HG02970 (cell line): Measurements from ENCODE around the gene ACBD6.

Experiments
- ATAC-seq: cut with Tn5 transposase; IDR thresholded peaks from one replicate; pipeline ENCODE4 v1.9.1; 2021; ENCODE audit warnings: mild to moderate bottlenecking, moderate library complexity, moderate number of reproducible peaks; ENCODE audit not compliant: unreplicated experiment, low FRiP score

Gene ACBD6

GRCh38 chr1:180249725-180250498 is 252.5 kb downstream of the ACBD6 start:
- no peak for ATAC-seq

- no peak for ATAC-seq
Measured at GRCh38 chr1:180248731-180249681, 253.4 kb downstream of the ACBD6 start.

- ATAC-seq = no peak
Measured at GRCh38 chr1:180248176-180248575, 254.2 kb downstream of the ACBD6 start.

GRCh38 chr1:180247580-180247979 is 254.8 kb downstream of the ACBD6 start:
- no peak for ATAC-seq

- ATAC-seq = no peak
Measured at GRCh38 chr1:180247061-180247460, 255.3 kb downstream of the ACBD6 start.

GRCh38 chr1:180246579-180246978 is 255.8 kb downstream of the ACBD6 start:
- ATAC-seq = no peak

- ATAC-seq = no peak
Measured at GRCh38 chr1:180244840-180245239, 257.5 kb downstream of the ACBD6 start.

- ATAC-seq = no peak
Measured at GRCh38 chr1:180243517-180244221, 258.7 kb downstream of the ACBD6 start.

- no peak for ATAC-seq
Measured at GRCh38 chr1:180241716-180242544, 260.4 kb downstream of the ACBD6 start.

- no peak for ATAC-seq
Measured at GRCh38 chr1:180239145-180240096, 263.0 kb downstream of the ACBD6 start.

- ATAC-seq = no peak
Measured at GRCh38 chr1:180238675-180239074, 263.7 kb downstream of the ACBD6 start.
